Esophagus squamous epithelium (tissue), 5 donors: ENCODE measurements around the gene BAHCC1. TPM values are rescaled to one million over a fixed set of nuclear protein-coding genes. Genes with fewer than 3 reads are reported as not detected.

ENCODE experiments used
- DNase-seq: peaks from one replicate; lab custom pipeline; 2025; lab: John Stamatoyannopoulos, UW
- H3K27ac ChIP-seq, 4 donors: fragments of 200-600 bp; sonication (generic); one replicate each; pipeline ENCODE4 v1.5.1; 2016 to 2019; ENCODE audit warnings: mild to moderate bottlenecking in 1 of 4
- H3K27me3 ChIP-seq, 4 donors: fragments of 200-600 bp; sonication (generic); 1 replicate in 3 of 4; 2 replicates in 1 of 4; pipeline versions ENCODE4 v1.5.1 to v1.6.0; 2017 to 2021; ENCODE audit warnings: antibody characterized with exemption in 1 of 4
- H3K36me3 ChIP-seq, 3 donors: fragments of 200-600 bp; sonication (generic); one replicate each; pipeline ENCODE4 v1.5.1; 2016 to 2019
- H3K4me1 ChIP-seq, 3 donors: fragments of 200-600 bp; sonication (generic); one replicate each; pipeline ENCODE4 v1.5.1; 2017 to 2019
- H3K4me3 ChIP-seq, 4 donors: fragments of 200-600 bp; sonication (generic); 1 replicate in 3 of 4; 2 replicates in 1 of 4; pipeline ENCODE4 v1.5.1; 2016 to 2019; ENCODE audit warnings: mild to moderate bottlenecking in 2 of 4, moderate library complexity in 1 of 4
- H3K9me3 ChIP-seq, 3 donors: fragments of 200-600 bp; sonication (generic); one replicate each; pipeline ENCODE4 v1.5.1; 2016 to 2019
- POLR2A ChIP-seq, 4 donors: fragments of 450-650 bp; IDR thresholded peaks; one replicate each; pipeline ENCODE4 v1.6.1; 2017; ENCODE audit warnings: antibody characterized with exemption in 4 of 4, mild to moderate bottlenecking in 4 of 4, moderate library complexity in 3 of 4
- WGBS, 2 donors: methylation state at CpG; one replicate each; pipeline ENCODE4 v1.1.5; 2018; 5-methylcytosine and 5-hydroxymethylcytosine counted together
- intact Hi-C: fragments of 100-400 bp; cut with DNase I; formaldehyde crosslinking; loops from one replicate; pipeline ENCODE4 v1.15.0; 2022
- total RNA-seq, 4 donors: library from RNA; depleted of rRNA; stranded (reverse); fragments of >200 nt; gene quantifications; one replicate each; pipeline ENCODE4 v1.1.0, GENCODE V29; 2016
- TF ChIP-seq, protein P1 (sequence below), 6 experiments: fragments of 450-650 bp in 4 of 6; fragments of 200-600 bp in 2 of 6; sonication (generic) in 2 of 6; IDR thresholded peaks; one replicate each; pipeline ENCODE4 v1.5.1; 2016 to 2019; ENCODE audit warnings: antibody characterized with exemption in 6 of 6, mild to moderate bottlenecking in 4 of 6, moderate library complexity in 4 of 6
- donor health status: DM: yes; HTN: yes; CAD: no.

The BAHCC1 gene
- total RNA-seq, 4 donors from 2014 or later = 3.8 to 10.6 (median 5.4) TPM

DNA sequence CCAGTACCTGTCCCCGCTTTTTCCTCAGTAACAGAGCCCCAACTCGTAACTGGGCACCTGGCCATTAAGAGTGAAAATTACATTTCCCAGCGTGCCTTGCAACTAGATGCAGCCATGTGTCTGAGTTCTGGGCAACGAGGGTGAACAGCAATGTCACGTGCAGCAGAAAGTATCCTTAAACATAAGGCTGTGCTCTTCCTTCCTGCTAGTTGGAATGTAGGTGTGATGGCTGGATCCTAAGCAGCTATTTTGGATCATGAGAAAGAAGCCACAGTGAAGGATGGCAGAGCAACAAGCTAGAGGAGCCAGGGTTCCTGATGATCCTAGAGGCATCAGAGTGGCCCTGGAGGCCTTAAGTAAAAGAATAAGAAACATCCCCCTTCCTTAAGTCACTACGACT is 81.4 kb downstream of the BAHCC1 start:
- no peaks in the 10 kb centered on the region for H3K9me3 ChIP-seq
- WGBS, 2 donors = 73 to 88% methylated on average over 2 to 6 of the region's 6 CpGs
- H3K36me3 ChIP-seq = no peaks in the 10 kb centered on the region
- peaks cover 10 to 19% (median 13%) of the 10 kb centered on the region in 3 donors for H3K4me1 ChIP-seq
- no peak overlapping the region for H3K4me3 ChIP-seq
- DNase-seq = no peak
- peaks cover 0 to 15% (median 0%) of the 10 kb centered on the region in 4 donors for H3K27me3 ChIP-seq
- no peak overlapping the region for H3K27ac ChIP-seq
- intact Hi-C loops = no loop called here
- no peak for TF ChIP-seq POLR2A (IDR thresholded peaks at IDR 0.05)
- TF ChIP-seq, protein P1, sequence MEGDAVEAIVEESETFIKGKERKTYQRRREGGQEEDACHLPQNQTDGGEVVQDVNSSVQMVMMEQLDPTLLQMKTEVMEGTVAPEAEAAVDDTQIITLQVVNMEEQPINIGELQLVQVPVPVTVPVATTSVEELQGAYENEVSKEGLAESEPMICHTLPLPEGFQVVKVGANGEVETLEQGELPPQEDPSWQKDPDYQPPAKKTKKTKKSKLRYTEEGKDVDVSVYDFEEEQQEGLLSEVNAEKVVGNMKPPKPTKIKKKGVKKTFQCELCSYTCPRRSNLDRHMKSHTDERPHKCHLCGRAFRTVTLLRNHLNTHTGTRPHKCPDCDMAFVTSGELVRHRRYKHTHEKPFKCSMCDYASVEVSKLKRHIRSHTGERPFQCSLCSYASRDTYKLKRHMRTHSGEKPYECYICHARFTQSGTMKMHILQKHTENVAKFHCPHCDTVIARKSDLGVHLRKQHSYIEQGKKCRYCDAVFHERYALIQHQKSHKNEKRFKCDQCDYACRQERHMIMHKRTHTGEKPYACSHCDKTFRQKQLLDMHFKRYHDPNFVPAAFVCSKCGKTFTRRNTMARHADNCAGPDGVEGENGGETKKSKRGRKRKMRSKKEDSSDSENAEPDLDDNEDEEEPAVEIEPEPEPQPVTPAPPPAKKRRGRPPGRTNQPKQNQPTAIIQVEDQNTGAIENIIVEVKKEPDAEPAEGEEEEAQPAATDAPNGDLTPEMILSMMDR (IDR thresholded peaks at IDR 0.05) = no peak

DNA sequence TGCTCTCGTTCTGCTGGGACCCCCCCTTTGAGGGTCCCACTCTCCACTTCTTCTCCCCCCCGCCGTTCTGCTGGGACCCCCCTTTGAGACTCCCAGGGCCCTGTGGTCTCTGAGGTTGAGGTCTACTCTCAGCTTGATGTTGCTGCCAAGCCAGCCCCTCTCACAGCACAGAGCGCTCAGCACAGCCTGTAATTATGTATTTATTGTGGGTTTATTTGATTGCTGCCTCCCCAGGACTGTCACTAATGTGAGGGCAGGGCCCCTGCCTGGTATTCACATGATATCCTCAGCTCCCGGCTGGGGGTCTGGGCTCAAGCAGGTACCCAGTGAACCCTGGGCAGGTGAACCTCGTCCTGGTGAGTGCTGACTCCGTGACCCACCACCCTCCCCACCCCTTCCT is 81.9 kb downstream of the BAHCC1 start:
- TF ChIP-seq, protein P1 (IDR thresholded peaks at IDR 0.05) = no peak
- TF ChIP-seq POLR2A (IDR thresholded peaks at IDR 0.05) = no peak
- Histone ChIP-seq H3K4me1 (peaks cover 13 to 24% (median 17%) of the 10 kb centered on the region in 3 donors), H3K4me3 (no peak overlapping the region), H3K27ac (no peak overlapping the region), H3K27me3 (peaks cover 0 to 20% (median 0%) of the 10 kb centered on the region in 4 donors), H3K36me3 (no peaks in the 10 kb centered on the region), H3K9me3 (no peaks in the 10 kb centered on the region)
- whole genome bisulfite sequencing, 2 donors = 77 to 88% methylated on average over 5 to 7 of the region's 7 CpGs
- no peak for DNase-seq
- intact Hi-C loops = no loop called here

DNA sequence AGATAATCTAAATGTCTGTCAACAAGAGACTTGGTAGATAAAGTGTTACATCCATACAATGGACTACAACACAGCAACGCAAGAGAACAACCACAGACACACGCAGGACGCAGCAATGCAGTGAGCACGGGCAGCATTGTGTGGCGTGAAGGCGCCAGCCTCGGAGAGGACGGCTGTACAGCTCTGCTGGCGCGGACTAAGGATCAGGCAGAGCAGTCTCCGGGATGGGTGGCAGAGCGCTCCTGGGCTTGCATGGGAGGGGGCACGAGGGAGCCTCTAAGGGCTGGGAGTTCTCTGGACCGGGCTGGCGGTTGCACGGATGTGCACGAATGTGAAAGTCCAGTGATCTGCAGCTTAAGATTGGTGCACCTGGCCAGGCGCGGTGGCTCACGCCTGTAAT is 82.9 kb downstream of the BAHCC1 start:
- no peak for DNase-seq
- Histone ChIP-seq H3K9me3 (no peaks in the 10 kb centered on the region), H3K4me3 (no peak overlapping the region), H3K36me3 (no peaks in the 10 kb centered on the region), H3K4me1 (peaks cover 20 to 34% (median 22%) of the 10 kb centered on the region in 3 donors), H3K27ac (no peak overlapping the region), H3K27me3 (peaks cover 0 to 21% (median 0%) of the 10 kb centered on the region in 4 donors)
- TF ChIP-seq, protein P1 (IDR thresholded peaks at IDR 0.05) = no peak
- TF ChIP-seq POLR2A (IDR thresholded peaks at IDR 0.05) = no peak
- 91 to 94% methylated on average over 9 to 11 of the region's 20 CpGs for WGBS, 2 donors
- intact Hi-C loops = no loop called here

DNA sequence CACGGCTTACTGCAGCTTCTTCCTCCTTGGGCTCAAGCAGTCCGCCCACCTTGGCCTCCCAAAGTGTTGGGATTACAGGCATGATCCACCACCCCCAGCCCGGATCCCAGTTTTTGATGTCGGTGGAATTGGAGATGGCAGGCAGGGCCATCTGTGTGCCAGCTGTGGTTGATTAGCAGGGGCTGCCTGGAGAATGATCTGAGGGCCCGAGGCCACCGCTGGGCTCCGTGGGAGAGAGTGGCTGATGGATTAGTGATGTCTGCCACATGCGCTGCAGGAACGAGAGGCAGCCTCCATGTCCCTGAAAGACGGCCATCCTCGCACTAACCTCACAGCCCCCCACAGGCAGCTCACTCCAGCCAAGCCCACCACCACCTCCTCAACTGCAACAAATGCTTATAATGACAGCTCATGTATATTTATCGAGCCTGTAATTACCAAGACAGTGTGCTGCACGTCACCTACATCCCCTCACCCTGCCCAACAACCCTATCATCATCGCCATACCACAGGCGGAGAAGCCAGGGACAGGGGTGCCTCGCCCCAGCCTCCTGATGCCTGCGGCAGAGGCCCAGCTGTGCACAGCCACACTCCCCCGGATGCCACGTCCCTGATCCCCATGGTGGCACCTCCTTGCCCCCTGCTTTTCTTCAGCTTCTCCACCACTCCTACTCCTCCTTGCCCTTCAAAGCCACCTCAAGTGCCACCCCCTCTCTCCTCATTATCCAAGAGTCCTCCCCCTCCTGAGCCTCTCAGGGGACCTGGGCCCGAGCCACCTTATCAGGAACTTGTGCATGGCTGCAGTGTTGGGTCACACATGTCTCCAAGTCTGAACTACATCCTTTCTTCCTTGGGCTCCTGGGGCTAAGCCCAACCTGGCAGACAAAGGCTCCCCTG is 84.2 kb downstream of the BAHCC1 start:
- no peak for TF ChIP-seq POLR2A (IDR thresholded peaks at IDR 0.05)
- TF ChIP-seq, protein P1 (IDR thresholded peaks at IDR 0.05) = no peak
- no peak overlapping the region for H3K27ac ChIP-seq
- peaks cover 0 to 31% (median 0%) of the 10 kb centered on the region in 4 donors for H3K27me3 ChIP-seq
- WGBS, 2 donors = 73 to 91% methylated on average over 17 of the region's 20 CpGs
- H3K9me3 ChIP-seq = no peaks in the 10 kb centered on the region
- no peaks in the 10 kb centered on the region for H3K36me3 ChIP-seq
- intact Hi-C loops = loop anchor here (5.0 to 10.0 kb wide), 3 partner anchors 77 to 227 kb away; partner anchors contain the start of gene SLC38A10
- DNase-seq = no peak
- no peak overlapping the region for H3K4me3 ChIP-seq
- peaks cover 31 to 47% (median 34%) of the 10 kb centered on the region in 3 donors for H3K4me1 ChIP-seq
